IMR-90 (cell line): Measurements from ENCODE around the gene HCCS. TPM values are rescaled to one million over a fixed set of nuclear protein-coding genes. Genes with fewer than 3 reads are reported as not detected.
A peak's percentile ranks its signal among the peaks of the same experiment; 100 is the strongest.

Experiments
- ATAC-seq: fragments of 200-7000 bp; cut with Tn5 transposase; 2 replicates; pipeline ENCODE4 v1.9.1; 2020; ENCODE audit warnings: low read depth, mild to moderate bottlenecking, moderate library complexity
- BruUV-seq: library from RNA; stranded (reverse); fragments of 400-500 nt; replicated peaks from 2 replicates; lab custom pipeline; 2021; lab: Mats Ljungman, UMichigan
- CTCF ChIA-PET: fragments of 300-600 bp; formaldehyde crosslinking; extraction: SDS; loops from one replicate; lab custom pipeline; 2021; ENCODE audit warnings: antibody characterized with exemption; lab: Yijun Ruan, JAX
- POLR2A ChIA-PET: fragments of 300-600 bp; sonication (Branson Sonifier 250); formaldehyde crosslinking; loops from one replicate; lab custom pipeline; 2022; ENCODE audit warnings: antibody characterized with exemption; ENCODE audit not compliant: unreplicated experiment; lab: Charles Lee
- DNase-seq: peaks from one replicate; pipeline ENCODE4 v3.0.0; 2013
- H2AFZ ChIP-seq: replicated peaks from 2 replicates; pipeline ENCODE3; 2013; ENCODE audit warnings: low read length, mild to moderate bottlenecking; ENCODE audit not compliant: poor library complexity
- H2AK5ac ChIP-seq: 2 replicates; pipeline ENCODE4 v1.6.1; 2013; ENCODE audit warnings: low read depth, low read length, inconsistent platforms
- H2AK9ac ChIP-seq: replicated peaks from 2 replicates; pipeline ENCODE3; 2013; ENCODE audit warnings: mild to moderate bottlenecking, low read depth, low read length, moderate library complexity; ENCODE audit not compliant: poor library complexity
- H2BK120ac ChIP-seq: 2 replicates; pipeline ENCODE4 v1.6.1; 2013; ENCODE audit warnings: low read depth, low read length, inconsistent platforms
- H2BK15ac ChIP-seq: 3 replicates; pipeline ENCODE4 v1.6.1; 2013; ENCODE audit warnings: low read depth, low read length, inconsistent platforms
- H2BK20ac ChIP-seq: 2 replicates; pipeline ENCODE4 v1.6.1; 2013; ENCODE audit warnings: low read depth, mild to moderate bottlenecking, inconsistent platforms, low read length, moderate library complexity
- H2BK5ac ChIP-seq: 2 replicates; pipeline ENCODE4 v1.6.1; 2013; ENCODE audit warnings: mild to moderate bottlenecking, low read depth, low read length, inconsistent platforms; ENCODE audit not compliant: poor library complexity, severe bottlenecking
- H3K14ac ChIP-seq: replicated peaks from 2 replicates; pipeline ENCODE4 v1.6.1; 2013; ENCODE audit warnings: low read depth, low read length, inconsistent platforms
- H3K18ac ChIP-seq: 2 replicates; pipeline ENCODE4 v1.6.1; 2013; ENCODE audit warnings: low read depth, low read length, control low read depth
- H3K23ac ChIP-seq: 2 replicates; pipeline ENCODE4 v1.6.1; 2013; ENCODE audit warnings: low read depth, low read length, inconsistent platforms
- H3K27ac ChIP-seq: 2 replicates; pipeline ENCODE4 v1.5.1; 2013; ENCODE audit warnings: mild to moderate bottlenecking, control low read depth, low read length; ENCODE audit not compliant: insufficient read depth
- H3K27me3 ChIP-seq: 2 replicates; pipeline ENCODE4 v1.6.1; 2013; ENCODE audit warnings: low read length; ENCODE audit not compliant: control insufficient read depth, insufficient read depth
- H3K36me3 ChIP-seq: 2 replicates; pipeline ENCODE4 v1.6.1; 2013; ENCODE audit warnings: low read length, mixed read lengths; ENCODE audit not compliant: control insufficient read depth, insufficient read depth
- H3K4ac ChIP-seq: 2 replicates; pipeline ENCODE4 v1.6.1; 2013; ENCODE audit warnings: low read depth, low read length, inconsistent platforms
- H3K4me1 ChIP-seq: 2 replicates; pipeline ENCODE4 v1.6.1; 2013; ENCODE audit warnings: low read length, mixed read lengths; ENCODE audit not compliant: control insufficient read depth, insufficient read depth
- H3K4me2 ChIP-seq: 2 replicates; pipeline ENCODE4 v1.6.1; 2013; ENCODE audit warnings: low read depth, mild to moderate bottlenecking, control low read depth, low read length, moderate library complexity
- H3K4me3 ChIP-seq: 2 replicates; pipeline ENCODE4 v1.5.1; 2013; ENCODE audit warnings: low read depth, mild to moderate bottlenecking, control low read depth, low read length, moderate library complexity; ENCODE audit not compliant: insufficient read depth
- H3K56ac ChIP-seq: 2 replicates; pipeline ENCODE4 v1.6.1; 2013; ENCODE audit warnings: low read length, inconsistent platforms; ENCODE audit not compliant: insufficient read depth; ENCODE audit errors: extremely low read depth
- H3K79me1 ChIP-seq, 2 experiments: 2 replicates each; pipeline ENCODE4 v1.6.1; 2013; ENCODE audit warnings: low read length in 2 of 2, inconsistent platforms in 1 of 2, low read depth in 1 of 2
- H3K9ac ChIP-seq: 2 replicates; pipeline ENCODE4 v1.6.1; 2013; ENCODE audit warnings: low read depth, low read length, control low read depth
- H3K9me1 ChIP-seq: 2 replicates; pipeline ENCODE4 v1.6.1; 2013; ENCODE audit warnings: low read length, inconsistent platforms; ENCODE audit not compliant: insufficient read depth
- H3K9me3 ChIP-seq: 2 replicates; pipeline ENCODE4 v1.6.1; 2013; ENCODE audit warnings: low read length; ENCODE audit not compliant: control insufficient read depth, insufficient read depth
- H4K20me1 ChIP-seq: 2 replicates; pipeline ENCODE4 v1.6.1; 2013; ENCODE audit warnings: low read length, inconsistent platforms; ENCODE audit not compliant: insufficient read depth
- H4K5ac ChIP-seq: 2 replicates; pipeline ENCODE4 v1.6.1; 2013; ENCODE audit warnings: mild to moderate bottlenecking, low read depth, low read length, control low read depth
- H4K8ac ChIP-seq, 2 experiments: 2 replicates each; pipeline ENCODE4 v1.6.1; 2013; ENCODE audit warnings: low read depth in 2 of 2, low read length in 2 of 2, control low read depth in 1 of 2, inconsistent platforms in 1 of 2
- H4K91ac ChIP-seq: 2 replicates; pipeline ENCODE4 v1.6.1; 2013; ENCODE audit warnings: low read depth, low read length, inconsistent platforms; ENCODE audit not compliant: insufficient read depth
- MXI1 ChIP-seq: IDR thresholded peaks from 2 replicates; pipeline ENCODE4 v1.6.1; 2012; ENCODE audit warnings: low read depth, mild to moderate bottlenecking, low read length, moderate library complexity, borderline replicate concordance
- NFE2L2 ChIP-seq: fragments of 150-350 bp; IDR thresholded peaks from 2 replicates; pipeline ENCODE4 v1.6.1; 2016; ENCODE audit warnings: low read depth, mild to moderate bottlenecking, low read length
- POLR2A ChIP-seq: IDR thresholded peaks from 2 replicates; pipeline ENCODE4 v1.6.1; 2012; ENCODE audit warnings: mild to moderate bottlenecking, low read depth, low read length
- RAD21 ChIP-seq: IDR thresholded peaks from 2 replicates; pipeline ENCODE4 v1.6.1; 2012; ENCODE audit warnings: low read length, improper control_type of control experiment
- RFX5 ChIP-seq: IDR thresholded peaks from 2 replicates; pipeline ENCODE4 v1.8.0; 2012; ENCODE audit warnings: low read depth, mild to moderate bottlenecking, low read length, moderate library complexity
- SMC3 ChIP-seq: fragments of 150-350 bp; IDR thresholded peaks from 2 replicates; pipeline ENCODE4 v1.6.1; 2016; ENCODE audit warnings: low read depth, mild to moderate bottlenecking, antibody characterized with exemption, low read length, moderate library complexity
- WGBS, 2 experiments: methylation state at CpG; one replicate each; pipeline versions ENCODE4 v1.1.5 to v1.1.7; 2013; ENCODE audit warnings: missing lambda C conversion rate in 2 of 2; ENCODE audit not compliant: insufficient read length in 1 of 2; ENCODE audit errors: extremely low coverage in 2 of 2; 5-methylcytosine and 5-hydroxymethylcytosine counted together
- dilution Hi-C: fragments of 300-500 bp; cut with HindIII; formaldehyde crosslinking; loops from one replicate; pipeline ENCODE4 v1.14.3; 2018; ENCODE audit warnings: low sequenced_read_pairs; ENCODE audit not compliant: unreplicated experiment
- in situ Hi-C: fragments of 300-500 bp; cut with MboI; formaldehyde crosslinking; loops from 3 replicates; pipeline ENCODE4 v1.14.3; 2019; ENCODE audit warnings: low sequenced_read_pairs, inconsistent platforms, mixed read lengths
- intact Hi-C: fragments of 100-400 bp; cut with micrococcal nuclease; formaldehyde crosslinking; loops from 2 replicates; pipeline ENCODE4 v1.10.0; 2022
- polyA plus RNA-seq, 3 experiments: library from polyadenylated mRNA; depleted of rRNA; stranded (reverse); fragments of >200 nt; gene quantifications; 2 replicates each; pipeline ENCODE4 v1.2.3, GENCODE V29; 2012; ENCODE audit warnings: low replicate concordance in 1 of 3
- total RNA-seq: library from RNA; depleted of rRNA; stranded (reverse); fragments of >200 nt; gene quantifications from 2 replicates; pipeline ENCODE4 v1.2.3, GENCODE V29; 2012
- TF ChIP-seq, protein P1 (sequence below): conservative IDR thresholded peaks from 2 replicates; pipeline ENCODE4 v1.5.1; 2012; ENCODE audit warnings: mild to moderate bottlenecking, low read depth, low read length, improper control_type of control experiment

The HCCS gene
- total and polyA plus RNA-seq, 2 of the 4 experiments (the other 2 are of a cell fraction), result 24.0 to 28.6 TPM

DNA sequence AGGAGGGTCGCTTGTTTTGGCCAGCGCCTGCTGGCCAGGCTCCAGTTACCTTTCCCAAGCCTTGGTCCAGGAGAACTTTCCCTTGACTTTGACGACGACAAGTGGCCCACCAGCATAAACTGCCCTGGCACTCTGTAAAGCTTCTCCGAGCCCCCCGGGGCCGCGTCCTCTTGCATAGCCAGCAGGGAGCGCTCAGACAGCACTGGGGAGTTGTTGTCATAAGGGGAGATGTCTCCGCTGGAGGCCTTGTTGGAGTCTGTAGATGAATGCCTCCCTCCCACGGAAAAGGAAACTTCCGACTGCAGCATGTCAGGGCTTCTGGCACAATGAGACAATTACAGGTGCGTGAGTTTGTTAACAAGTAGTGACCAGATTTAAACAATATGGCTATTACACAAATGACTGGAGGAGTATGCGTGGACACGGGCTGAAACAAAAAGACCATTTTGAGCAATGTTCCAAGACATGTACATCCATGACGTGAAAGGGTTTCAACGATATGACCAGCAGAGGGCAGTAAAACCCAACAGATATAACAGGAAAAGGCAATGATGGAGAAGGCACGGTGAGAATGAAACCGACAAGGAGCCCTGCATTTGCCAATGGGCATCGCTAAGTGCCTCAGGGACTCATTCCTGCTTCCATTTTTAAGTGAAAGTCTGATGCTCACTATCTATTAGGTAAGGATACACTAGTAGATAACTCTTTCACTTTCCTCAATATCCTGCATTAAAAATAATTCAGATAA, 33.0 kb downstream of the HCCS start:
- TF ChIP-seq POLR2A, result no peak
- TF ChIP-seq RFX5, result no peak
- no peak for TF ChIP-seq NFE2L2
- TF ChIP-seq, protein P1, sequence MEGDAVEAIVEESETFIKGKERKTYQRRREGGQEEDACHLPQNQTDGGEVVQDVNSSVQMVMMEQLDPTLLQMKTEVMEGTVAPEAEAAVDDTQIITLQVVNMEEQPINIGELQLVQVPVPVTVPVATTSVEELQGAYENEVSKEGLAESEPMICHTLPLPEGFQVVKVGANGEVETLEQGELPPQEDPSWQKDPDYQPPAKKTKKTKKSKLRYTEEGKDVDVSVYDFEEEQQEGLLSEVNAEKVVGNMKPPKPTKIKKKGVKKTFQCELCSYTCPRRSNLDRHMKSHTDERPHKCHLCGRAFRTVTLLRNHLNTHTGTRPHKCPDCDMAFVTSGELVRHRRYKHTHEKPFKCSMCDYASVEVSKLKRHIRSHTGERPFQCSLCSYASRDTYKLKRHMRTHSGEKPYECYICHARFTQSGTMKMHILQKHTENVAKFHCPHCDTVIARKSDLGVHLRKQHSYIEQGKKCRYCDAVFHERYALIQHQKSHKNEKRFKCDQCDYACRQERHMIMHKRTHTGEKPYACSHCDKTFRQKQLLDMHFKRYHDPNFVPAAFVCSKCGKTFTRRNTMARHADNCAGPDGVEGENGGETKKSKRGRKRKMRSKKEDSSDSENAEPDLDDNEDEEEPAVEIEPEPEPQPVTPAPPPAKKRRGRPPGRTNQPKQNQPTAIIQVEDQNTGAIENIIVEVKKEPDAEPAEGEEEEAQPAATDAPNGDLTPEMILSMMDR, result peak; percentile 71
- TF ChIP-seq RAD21, result peak; percentile 83
- TF ChIP-seq MXI1, result no peak
- peak; percentile 86 for TF ChIP-seq SMC3
- H3K14ac ChIP-seq, result no peak overlapping the region
- peak; percentile 79 for DNase-seq
- H3K56ac ChIP-seq, result no peak overlapping the region
- no TSS peak for BruUV-seq
- no peak overlapping the region for H2AK9ac ChIP-seq
- ChIA-PET POLR2A (no interaction called here), CTCF (interaction anchor here (1.5 kb wide), 1 partner anchor 387 kb away, joined by 4 read pairs; no protein-coding TSS in a partner anchor)
- no peak overlapping the region for H3K23ac ChIP-seq
- H3K36me3 ChIP-seq, result no peaks in the 10 kb centered on the region
- H3K79me1 ChIP-seq, result no peaks in the 10 kb centered on the region
- H2BK120ac ChIP-seq, result no peak overlapping the region
- no peak overlapping the region for H4K91ac ChIP-seq
- dilution Hi-C loops (loop anchor here (25.0 kb wide), 1 partner anchor 957 kb away; no protein-coding TSS in a partner anchor), in situ Hi-C loops (loop anchor here (10.0 kb wide), 1 partner anchor 621 kb away; no protein-coding TSS in a partner anchor), intact Hi-C loops (loop anchor here (1.0 to 10.0 kb wide), 4 partner anchors 237 to 628 kb away; no protein-coding TSS in a partner anchor)
- H2AFZ ChIP-seq, result peak overlapping the region; percentile 71
- no peaks in the 10 kb centered on the region for H3K9me1 ChIP-seq
- no peak overlapping the region for H2BK15ac ChIP-seq
- H4K20me1 ChIP-seq, result no peaks in the 10 kb centered on the region
- no peaks in the 10 kb centered on the region for H3K9me3 ChIP-seq
- no peak overlapping the region for H4K5ac ChIP-seq
- H3K4ac ChIP-seq, result no peak overlapping the region
- WGBS, 2 experiments, result 62% methylated on average over 5 of the region's 20 CpGs; no CpG with 5 or more reads in 1 of the 2 experiments
- no peak overlapping the region for H3K18ac ChIP-seq
- no peak overlapping the region for H3K4me3 ChIP-seq
- no peaks in the 10 kb centered on the region for H3K4me1 ChIP-seq
- ATAC-seq, result peak; percentile 90
- no peak overlapping the region for H2BK5ac ChIP-seq
- no peak overlapping the region for H3K27ac ChIP-seq
- H2AK5ac ChIP-seq, result no peak overlapping the region
- H3K4me2 ChIP-seq, result peak overlapping the region; percentile 72; the same call in 1 of the 2 replicates
- no peak overlapping the region for H4K8ac ChIP-seq
- no peak overlapping the region for H3K9ac ChIP-seq
- H3K27me3 ChIP-seq, result no peaks in the 10 kb centered on the region
- no peak overlapping the region for H2BK20ac ChIP-seq
